ENCODE results near the gene EIF2AK3. TPM values are rescaled to one million over a fixed set of nuclear protein-coding genes. Genes with fewer than 3 reads are reported as not detected.

EIF2AK3 gene
- total RNA-seq, 1 experiment from 2014 or later, result 11.3 TPM

DNA sequence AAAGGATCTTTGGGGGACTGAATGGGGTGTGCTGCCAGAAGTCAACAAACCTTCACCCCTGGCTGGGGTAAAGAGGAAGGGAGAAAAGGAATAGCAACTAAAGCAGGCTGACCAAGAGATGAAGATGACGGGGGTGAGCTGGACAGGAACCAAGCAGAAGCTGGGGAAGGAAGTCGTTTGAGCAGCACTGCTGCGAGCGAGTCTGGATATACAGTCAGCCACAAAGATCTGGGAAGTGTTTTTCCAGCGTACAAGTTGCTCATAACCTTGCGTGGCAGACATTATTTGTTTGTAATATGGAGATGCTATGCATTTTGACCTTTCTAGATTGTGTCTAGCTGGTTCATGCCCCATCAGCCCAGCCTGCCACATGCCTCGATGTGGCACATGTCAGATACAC, 71.2 kb downstream of the EIF2AK3 start:
- H3K4me3 ChIP-seq (ENCODE audit: low read depth in 2 of 2, low read length in 2 of 2), result no peak overlapping the region
- no peak for ATAC-seq
- DNase-seq (ENCODE audit: low read depth, low spot score), result no peak
- intact Hi-C loops (cut with micrococcal nuclease; ENCODE audit: unreplicated experiment), result no loop called here
- H3K36me3 ChIP-seq (ENCODE audit: control insufficient read depth, insufficient read depth, low read length), result no peaks in the 10 kb centered on the region
- no peaks in the 10 kb centered on the region for H3K9me3 ChIP-seq (ENCODE audit: control insufficient read depth, insufficient read depth, low read depth, low read length)
- H3K27me3 ChIP-seq (ENCODE audit: control insufficient read depth, insufficient read depth, low read length), result no peaks in the 10 kb centered on the region
- no peak overlapping the region for H3K27ac ChIP-seq (ENCODE audit: low read length)
- no peak for TF ChIP-seq POLR2AphosphoS5 (IDR thresholded peaks at IDR 0.05; ENCODE audit: low read depth, low read length)
- TF ChIP-seq SIN3A (IDR thresholded peaks at IDR 0.05; ENCODE audit: borderline replicate concordance, insufficient read depth, low read depth, low read length), result no peak
- TF ChIP-seq TCF7L2 (IDR thresholded peaks at IDR 0.05; ENCODE audit: low read depth, low read length), result no peak
- ChIA-PET CTCF (no interaction called here), POLR2A (interaction anchor here (0.5 kb wide), 1 partner anchor 17 kb away, joined by 3 read pairs; no protein-coding TSS in a partner anchor)
- in situ Hi-C loops (cut with HindIII; ENCODE audit: low pct_unique_long_range_greater_than_20kb, low sequenced_read_pairs), result no loop called here
- H3K4me1 ChIP-seq (ENCODE audit: control insufficient read depth, insufficient read depth, low read length), result no peaks in the 10 kb centered on the region
- BruUV-seq (replicated peaks), result no TSS peak

DNA sequence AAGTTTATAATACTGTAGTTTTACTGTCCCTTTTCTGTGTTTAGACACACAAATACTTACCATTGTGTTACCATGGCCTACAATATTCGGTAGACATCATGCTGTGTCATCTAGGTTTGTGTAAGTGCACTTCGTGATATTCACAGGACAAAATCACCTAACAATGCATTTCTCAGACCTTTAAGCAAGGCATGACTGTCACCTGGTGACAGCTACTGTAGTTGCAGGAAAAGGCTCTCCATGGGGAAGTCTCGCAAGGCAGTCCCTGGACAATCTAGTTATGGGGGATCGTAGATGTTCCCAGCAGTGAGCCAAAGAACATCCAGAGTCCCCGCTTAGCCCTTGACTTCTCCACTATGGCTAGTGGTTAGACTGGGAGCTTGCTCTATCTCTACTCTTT, 73.1 kb downstream of the EIF2AK3 start:
- in situ Hi-C loops (cut with HindIII; ENCODE audit: low pct_unique_long_range_greater_than_20kb, low sequenced_read_pairs), result no loop called here
- TF ChIP-seq, protein P1, sequence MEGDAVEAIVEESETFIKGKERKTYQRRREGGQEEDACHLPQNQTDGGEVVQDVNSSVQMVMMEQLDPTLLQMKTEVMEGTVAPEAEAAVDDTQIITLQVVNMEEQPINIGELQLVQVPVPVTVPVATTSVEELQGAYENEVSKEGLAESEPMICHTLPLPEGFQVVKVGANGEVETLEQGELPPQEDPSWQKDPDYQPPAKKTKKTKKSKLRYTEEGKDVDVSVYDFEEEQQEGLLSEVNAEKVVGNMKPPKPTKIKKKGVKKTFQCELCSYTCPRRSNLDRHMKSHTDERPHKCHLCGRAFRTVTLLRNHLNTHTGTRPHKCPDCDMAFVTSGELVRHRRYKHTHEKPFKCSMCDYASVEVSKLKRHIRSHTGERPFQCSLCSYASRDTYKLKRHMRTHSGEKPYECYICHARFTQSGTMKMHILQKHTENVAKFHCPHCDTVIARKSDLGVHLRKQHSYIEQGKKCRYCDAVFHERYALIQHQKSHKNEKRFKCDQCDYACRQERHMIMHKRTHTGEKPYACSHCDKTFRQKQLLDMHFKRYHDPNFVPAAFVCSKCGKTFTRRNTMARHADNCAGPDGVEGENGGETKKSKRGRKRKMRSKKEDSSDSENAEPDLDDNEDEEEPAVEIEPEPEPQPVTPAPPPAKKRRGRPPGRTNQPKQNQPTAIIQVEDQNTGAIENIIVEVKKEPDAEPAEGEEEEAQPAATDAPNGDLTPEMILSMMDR (IDR thresholded peaks at IDR 0.05), result peak; percentile 62
- TF ChIP-seq, protein P2, sequence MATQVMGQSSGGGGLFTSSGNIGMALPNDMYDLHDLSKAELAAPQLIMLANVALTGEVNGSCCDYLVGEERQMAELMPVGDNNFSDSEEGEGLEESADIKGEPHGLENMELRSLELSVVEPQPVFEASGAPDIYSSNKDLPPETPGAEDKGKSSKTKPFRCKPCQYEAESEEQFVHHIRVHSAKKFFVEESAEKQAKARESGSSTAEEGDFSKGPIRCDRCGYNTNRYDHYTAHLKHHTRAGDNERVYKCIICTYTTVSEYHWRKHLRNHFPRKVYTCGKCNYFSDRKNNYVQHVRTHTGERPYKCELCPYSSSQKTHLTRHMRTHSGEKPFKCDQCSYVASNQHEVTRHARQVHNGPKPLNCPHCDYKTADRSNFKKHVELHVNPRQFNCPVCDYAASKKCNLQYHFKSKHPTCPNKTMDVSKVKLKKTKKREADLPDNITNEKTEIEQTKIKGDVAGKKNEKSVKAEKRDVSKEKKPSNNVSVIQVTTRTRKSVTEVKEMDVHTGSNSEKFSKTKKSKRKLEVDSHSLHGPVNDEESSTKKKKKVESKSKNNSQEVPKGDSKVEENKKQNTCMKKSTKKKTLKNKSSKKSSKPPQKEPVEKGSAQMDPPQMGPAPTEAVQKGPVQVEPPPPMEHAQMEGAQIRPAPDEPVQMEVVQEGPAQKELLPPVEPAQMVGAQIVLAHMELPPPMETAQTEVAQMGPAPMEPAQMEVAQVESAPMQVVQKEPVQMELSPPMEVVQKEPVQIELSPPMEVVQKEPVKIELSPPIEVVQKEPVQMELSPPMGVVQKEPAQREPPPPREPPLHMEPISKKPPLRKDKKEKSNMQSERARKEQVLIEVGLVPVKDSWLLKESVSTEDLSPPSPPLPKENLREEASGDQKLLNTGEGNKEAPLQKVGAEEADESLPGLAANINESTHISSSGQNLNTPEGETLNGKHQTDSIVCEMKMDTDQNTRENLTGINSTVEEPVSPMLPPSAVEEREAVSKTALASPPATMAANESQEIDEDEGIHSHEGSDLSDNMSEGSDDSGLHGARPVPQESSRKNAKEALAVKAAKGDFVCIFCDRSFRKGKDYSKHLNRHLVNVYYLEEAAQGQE (IDR thresholded peaks at IDR 0.05; ENCODE audit: insufficient read depth in 1 of 2, low read depth in 2 of 2, low read length in 1 of 2), result no peak
- H3K36me3 ChIP-seq (ENCODE audit: control insufficient read depth, insufficient read depth, low read length), result no peaks in the 10 kb centered on the region
- DNase-seq (ENCODE audit: low read depth, low spot score) (no peak), ATAC-seq (peak; percentile 68; the same call in 1 of the 2 replicates)
- CTCF ChIA-PET, result no interaction called here
- BruUV-seq (replicated peaks), result no TSS peak
- intact Hi-C loops (cut with micrococcal nuclease; ENCODE audit: unreplicated experiment), result loop anchor here (5.0 kb wide), 1 partner anchor 362 kb away; no protein-coding TSS in a partner anchor
- no peaks in the 10 kb centered on the region for H3K9me3 ChIP-seq (ENCODE audit: control insufficient read depth, insufficient read depth, low read depth, low read length)
- no peaks in the 10 kb centered on the region for H3K27me3 ChIP-seq (ENCODE audit: control insufficient read depth, insufficient read depth, low read length)
- no peaks in the 10 kb centered on the region for H3K4me1 ChIP-seq (ENCODE audit: control insufficient read depth, insufficient read depth, low read length)
- POLR2A ChIA-PET, result no interaction called here
- no peak overlapping the region for H3K27ac ChIP-seq (ENCODE audit: low read length)
- no peak overlapping the region for H3K4me3 ChIP-seq (ENCODE audit: low read depth in 2 of 2, low read length in 2 of 2)

DNA sequence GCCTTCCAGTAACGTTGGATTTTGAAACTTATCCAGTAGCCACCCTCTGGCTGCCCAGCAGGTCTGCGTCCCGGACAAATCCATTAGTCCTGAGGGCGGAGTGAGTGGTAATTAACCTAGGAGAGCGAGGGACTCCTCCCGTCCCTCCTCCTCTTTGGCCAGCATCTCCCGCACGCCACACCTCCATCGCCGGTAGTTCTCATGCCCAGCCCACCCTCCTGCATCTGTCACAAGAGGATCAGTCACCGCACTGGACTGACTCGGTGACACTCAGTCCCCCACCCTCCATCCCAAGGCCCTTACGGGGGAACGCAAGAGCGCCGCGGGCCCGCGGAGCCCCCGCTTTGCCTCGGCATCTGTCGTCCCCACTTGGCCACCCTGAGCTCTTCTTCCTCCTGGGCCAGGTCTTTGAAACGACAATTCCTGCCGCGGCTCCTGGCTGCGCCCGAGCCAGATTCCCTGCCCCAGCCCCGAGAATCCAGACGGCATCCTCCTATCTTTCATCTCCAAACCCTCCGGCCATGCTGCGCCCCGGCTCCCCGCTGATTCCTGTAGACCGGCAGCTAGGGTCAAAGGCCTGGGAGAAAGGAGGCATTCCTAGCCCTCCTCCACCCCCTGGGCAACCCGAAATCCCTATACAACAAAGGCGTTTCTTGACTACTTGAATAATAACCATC, 77.5 kb downstream of the EIF2AK3 start:
- CTCF ChIA-PET, result no interaction called here
- Histone ChIP-seq H3K27me3 (ENCODE audit: control insufficient read depth, insufficient read depth, low read length) (no peaks in the 10 kb centered on the region), H3K4me3 (ENCODE audit: low read depth in 2 of 2, low read length in 2 of 2) (no peak overlapping the region; a peak in 1 of 4 replicates), H3K9me3 (ENCODE audit: control insufficient read depth, insufficient read depth, low read depth, low read length) (no peaks in the 10 kb centered on the region), H3K4me1 (ENCODE audit: control insufficient read depth, insufficient read depth, low read length) (no peaks in the 10 kb centered on the region), H3K27ac (ENCODE audit: low read length) (no peak overlapping the region), H3K36me3 (ENCODE audit: control insufficient read depth, insufficient read depth, low read length) (no peaks in the 10 kb centered on the region)
- in situ Hi-C loops (cut with HindIII; ENCODE audit: low pct_unique_long_range_greater_than_20kb, low sequenced_read_pairs), result no loop called here
- DNase-seq (ENCODE audit: low read depth, low spot score) (no peak), ATAC-seq (no peak)
- POLR2A ChIA-PET, result no interaction called here
- BruUV-seq (replicated peaks), result no TSS peak
- intact Hi-C loops (cut with micrococcal nuclease; ENCODE audit: unreplicated experiment), result loop anchor here (5.0 kb wide), 1 partner anchor 357 kb away; no protein-coding TSS in a partner anchor
- TF ChIP-seq TCF7L2 (IDR thresholded peaks at IDR 0.05; ENCODE audit: low read depth, low read length) (no peak), POLR2AphosphoS5 (IDR thresholded peaks at IDR 0.05; ENCODE audit: low read depth, low read length) (no peak), SIN3A (IDR thresholded peaks at IDR 0.05; ENCODE audit: borderline replicate concordance, insufficient read depth, low read depth, low read length) (no peak)
- TF ChIP-seq, protein P2 (IDR thresholded peaks at IDR 0.05; ENCODE audit: insufficient read depth in 1 of 2, low read depth in 2 of 2, low read length in 1 of 2), result no peak
- TF ChIP-seq, protein P1 (IDR thresholded peaks at IDR 0.05), result no peak

Measured in Panc1 (cell line).